ENCODE data around the gene CUL9. TPM values are rescaled to one million over a fixed set of nuclear protein-coding genes. Genes with fewer than 3 reads are reported as not detected.

CUL9 gene
- total RNA-seq, 2 experiments from 2014 or later: 32.9 to 37.0 TPM

DNA sequence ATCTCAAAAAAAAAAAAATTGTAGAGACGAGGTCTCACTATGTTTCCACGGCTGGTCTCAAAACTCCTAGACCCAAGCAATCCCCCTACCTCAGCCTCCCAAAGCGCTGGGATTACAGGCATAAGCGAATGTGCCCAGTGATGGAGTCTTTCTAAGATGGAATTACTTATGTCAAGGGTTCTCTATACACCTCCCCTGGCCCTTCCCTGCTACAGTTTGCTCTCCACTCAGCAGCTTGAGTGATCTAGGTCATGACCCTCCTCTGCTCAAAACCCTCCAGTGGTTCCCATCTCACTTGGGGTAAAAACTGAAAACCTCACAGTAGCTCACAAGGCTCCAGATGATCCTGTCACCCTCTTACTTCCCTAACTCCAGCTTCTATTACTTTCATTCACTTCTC lies 49.1 kb downstream of the CUL9 start:
- ChIA-PET CTCF (ENCODE audit: unreplicated experiment) (interaction anchor here (3.3 kb wide), 1 partner anchor 15 kb away, joined by 12 read pairs; no protein-coding TSS in a partner anchor), POLR2A (interaction anchor here (0.6 kb wide), 1 partner anchor 167 kb away, joined by 4 read pairs; no protein-coding TSS in a partner anchor)
- DNase-seq (ENCODE audit: low spot score): no peak
- H3K27ac ChIP-seq (ENCODE audit: low read depth, low read length, poor library complexity, severe bottlenecking): no peak overlapping the region
- H3K36me3 ChIP-seq (ENCODE audit: insufficient read depth, low read length): no peaks in the 10 kb centered on the region; the same call in 1 of the 2 replicates
- no peaks in the 10 kb centered on the region for H3K9me2 ChIP-seq (ENCODE audit: insufficient read depth, low read length)
- H4K20me1 ChIP-seq (ENCODE audit: insufficient read depth, low read length): no peaks in the 10 kb centered on the region
- no peak overlapping the region for H2AFZ ChIP-seq (ENCODE audit: low read length)
- TF ChIP-seq EZH2phosphoT487 (IDR thresholded peaks at IDR 0.05; ENCODE audit: borderline replicate concordance, low read depth, low read length): no peak
- TF ChIP-seq CTCF (conservative IDR thresholded peaks at IDR 0.05; ENCODE audit: low read length): no peak
- H3K4me1 ChIP-seq (ENCODE audit: insufficient read depth, low read length, poor library complexity, severe bottlenecking): peaks cover 19% of the 10 kb centered on the region
- no TSS peak for BruUV-seq (replicated peaks)
- H3K4me2 ChIP-seq (ENCODE audit: low read length): no peak overlapping the region
- no peak overlapping the region for H3K4me3 ChIP-seq (ENCODE audit: low read depth, low read length, poor library complexity, severe bottlenecking)
- no peaks in the 10 kb centered on the region for H3K9me3 ChIP-seq (ENCODE audit: low read length)
- intact Hi-C loops (cut with micrococcal nuclease; ENCODE audit: unreplicated experiment): no loop called here
- H3K79me2 ChIP-seq (ENCODE audit: insufficient read depth, low read depth, low read length): no peaks in the 10 kb centered on the region; the same call in 1 of the 2 replicates

DNA sequence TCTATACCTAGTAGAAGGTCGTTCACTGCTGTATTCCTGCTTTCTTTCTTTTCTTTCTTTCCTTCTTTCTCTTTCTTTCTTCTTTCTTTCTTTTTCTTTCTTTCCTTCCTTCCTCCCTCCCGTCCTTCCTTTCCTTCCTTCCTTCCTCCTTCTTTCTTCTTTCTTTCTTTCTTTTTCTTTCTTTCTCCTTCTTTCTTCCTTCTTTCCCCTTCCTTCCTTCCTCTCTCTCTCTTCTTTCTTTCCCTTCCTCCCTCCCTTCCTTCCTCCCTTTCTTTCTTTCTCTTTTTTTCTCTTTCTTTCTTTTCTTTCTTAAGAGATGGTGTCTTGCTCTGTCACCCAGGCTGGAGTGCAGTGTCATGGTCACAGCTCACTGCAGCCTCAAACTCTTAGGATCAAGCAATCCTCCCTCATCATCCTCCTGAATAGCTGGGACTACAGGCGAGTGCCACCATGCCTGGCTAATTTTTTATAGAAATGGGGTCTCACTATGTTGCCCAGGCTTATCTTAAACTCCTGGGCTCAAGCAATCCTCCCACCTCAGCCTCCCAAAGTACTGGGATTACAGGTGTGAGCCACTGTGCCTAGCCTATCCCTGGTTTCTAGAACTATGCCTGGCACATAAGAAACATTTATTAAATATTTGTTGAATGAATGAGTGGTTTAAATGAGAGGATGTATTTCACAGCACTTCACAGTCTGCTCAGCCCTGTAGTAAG lies 49.9 kb downstream of the CUL9 start:
- H3K4me1 ChIP-seq (ENCODE audit: insufficient read depth, low read length, poor library complexity, severe bottlenecking): peaks cover 19% of the 10 kb centered on the region
- no peak overlapping the region for H2AFZ ChIP-seq (ENCODE audit: low read length)
- ChIA-PET CTCF (ENCODE audit: unreplicated experiment) (interaction anchor here (3.3 kb wide), 1 partner anchor 14 kb away, joined by 12 read pairs; no protein-coding TSS in a partner anchor), POLR2A (no interaction called here)
- H3K4me2 ChIP-seq (ENCODE audit: low read length): no peak overlapping the region
- BruUV-seq (replicated peaks): no TSS peak
- TF ChIP-seq EZH2phosphoT487 (IDR thresholded peaks at IDR 0.05; ENCODE audit: borderline replicate concordance, low read depth, low read length): no peak
- TF ChIP-seq CTCF (conservative IDR thresholded peaks at IDR 0.05; ENCODE audit: low read length): no peak
- no peak overlapping the region for H3K27ac ChIP-seq (ENCODE audit: low read depth, low read length, poor library complexity, severe bottlenecking)
- intact Hi-C loops (cut with micrococcal nuclease; ENCODE audit: unreplicated experiment): no loop called here
- H3K4me3 ChIP-seq (ENCODE audit: low read depth, low read length, poor library complexity, severe bottlenecking): no peak overlapping the region
- H3K36me3 ChIP-seq (ENCODE audit: insufficient read depth, low read length): no peaks in the 10 kb centered on the region
- no peak for DNase-seq (ENCODE audit: low spot score)
- H3K9me3 ChIP-seq (ENCODE audit: low read length): no peaks in the 10 kb centered on the region
- no peaks in the 10 kb centered on the region for H4K20me1 ChIP-seq (ENCODE audit: insufficient read depth, low read length)
- no peaks in the 10 kb centered on the region for H3K9me2 ChIP-seq (ENCODE audit: insufficient read depth, low read length)
- H3K79me2 ChIP-seq (ENCODE audit: insufficient read depth, low read depth, low read length): no peaks in the 10 kb centered on the region; the same call in 1 of the 2 replicates

DNA sequence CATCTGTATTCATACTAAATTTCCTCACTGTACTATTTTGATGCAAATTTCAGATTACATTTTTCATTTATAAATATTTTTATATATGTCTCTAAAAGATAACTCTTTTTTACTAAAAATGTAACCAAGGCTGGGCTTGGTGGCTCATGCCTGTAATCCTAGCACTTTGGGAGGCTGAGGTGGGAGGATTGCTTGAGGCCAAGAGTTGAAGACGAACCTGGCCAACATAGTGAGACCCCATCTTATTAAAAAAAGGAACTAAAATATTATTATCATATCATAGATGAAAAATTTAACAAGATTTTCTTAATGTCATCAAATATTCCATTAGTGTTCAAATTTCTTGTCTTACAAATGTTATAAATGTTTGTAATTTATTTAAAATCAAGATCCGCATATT lies 53.8 kb downstream of the CUL9 start:
- no peaks in the 10 kb centered on the region for H3K4me1 ChIP-seq (ENCODE audit: insufficient read depth, low read length, poor library complexity, severe bottlenecking)
- no peaks in the 10 kb centered on the region for H3K9me2 ChIP-seq (ENCODE audit: insufficient read depth, low read length)
- TF ChIP-seq EZH2phosphoT487 (IDR thresholded peaks at IDR 0.05; ENCODE audit: borderline replicate concordance, low read depth, low read length) (no peak), CTCF (conservative IDR thresholded peaks at IDR 0.05; ENCODE audit: low read length) (no peak)
- no peak overlapping the region for H3K4me3 ChIP-seq (ENCODE audit: low read depth, low read length, poor library complexity, severe bottlenecking)
- H2AFZ ChIP-seq (ENCODE audit: low read length): no peak overlapping the region
- no TSS peak for BruUV-seq (replicated peaks)
- no peaks in the 10 kb centered on the region for H3K36me3 ChIP-seq (ENCODE audit: insufficient read depth, low read length)
- no peak overlapping the region for H3K27ac ChIP-seq (ENCODE audit: low read depth, low read length, poor library complexity, severe bottlenecking)
- no peaks in the 10 kb centered on the region for H4K20me1 ChIP-seq (ENCODE audit: insufficient read depth, low read length)
- no peaks in the 10 kb centered on the region for H3K9me3 ChIP-seq (ENCODE audit: low read length)
- H3K4me2 ChIP-seq (ENCODE audit: low read length): no peak overlapping the region
- ChIA-PET CTCF (ENCODE audit: unreplicated experiment) (no interaction called here), POLR2A (interaction anchor here (0.6 kb wide), 1 partner anchor 332 kb away, joined by 3 read pairs; no protein-coding TSS in a partner anchor)
- intact Hi-C loops (cut with micrococcal nuclease; ENCODE audit: unreplicated experiment): no loop called here
- no peak for DNase-seq (ENCODE audit: low spot score)
- no peaks in the 10 kb centered on the region for H3K79me2 ChIP-seq (ENCODE audit: insufficient read depth, low read depth, low read length)
